PC-9 (cell line): Measurements from ENCODE around the gene JSRP1.

ENCODE experiments used
- EZH2 ChIP-seq: fragments of 200-600 bp; sonication (generic); IDR thresholded peaks from 2 replicates; pipeline ENCODE4 v1.8.0; 2017; ENCODE audit warnings: antibody characterized with exemption, low read depth
- TF ChIP-seq, protein P1 (sequence below): fragments of 200-600 bp; sonication (generic); conservative IDR thresholded peaks from 2 replicates; pipeline ENCODE4 v1.6.1; 2017; ENCODE audit warnings: mixed run types, antibody characterized with exemption, mild to moderate bottlenecking, moderate library complexity

DNA sequence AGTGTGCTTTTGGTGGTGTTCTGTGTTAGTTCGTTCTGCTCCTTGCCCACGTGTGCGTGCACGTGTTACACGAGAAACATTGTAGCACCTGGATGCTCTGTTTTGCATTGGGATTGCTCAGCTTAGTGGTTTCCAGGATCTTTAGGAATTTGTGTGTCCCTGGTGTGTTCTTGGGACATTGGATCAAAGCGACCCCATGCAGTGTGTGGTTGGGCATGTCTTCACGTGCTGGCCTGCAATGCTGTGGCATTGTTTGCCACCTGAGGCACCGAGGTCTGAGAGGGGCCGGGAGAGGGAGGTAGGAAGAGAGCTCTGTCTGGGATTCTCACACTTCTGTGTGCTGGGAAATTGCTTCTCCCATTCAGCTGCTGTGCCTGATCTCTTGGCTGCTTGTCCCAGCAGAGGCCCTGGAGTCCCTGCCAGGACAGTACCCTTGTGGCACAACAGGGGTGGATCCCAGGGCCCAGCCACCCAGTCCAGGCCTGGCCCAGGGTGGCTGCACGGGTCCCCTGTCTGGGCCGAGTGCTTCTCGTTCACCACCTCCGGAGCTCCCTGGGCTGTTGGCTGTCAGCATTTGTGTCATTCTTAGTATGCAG, 31.4 kb downstream of the JSRP1 start:
- TF ChIP-seq EZH2 = no peak
- TF ChIP-seq, protein P1, sequence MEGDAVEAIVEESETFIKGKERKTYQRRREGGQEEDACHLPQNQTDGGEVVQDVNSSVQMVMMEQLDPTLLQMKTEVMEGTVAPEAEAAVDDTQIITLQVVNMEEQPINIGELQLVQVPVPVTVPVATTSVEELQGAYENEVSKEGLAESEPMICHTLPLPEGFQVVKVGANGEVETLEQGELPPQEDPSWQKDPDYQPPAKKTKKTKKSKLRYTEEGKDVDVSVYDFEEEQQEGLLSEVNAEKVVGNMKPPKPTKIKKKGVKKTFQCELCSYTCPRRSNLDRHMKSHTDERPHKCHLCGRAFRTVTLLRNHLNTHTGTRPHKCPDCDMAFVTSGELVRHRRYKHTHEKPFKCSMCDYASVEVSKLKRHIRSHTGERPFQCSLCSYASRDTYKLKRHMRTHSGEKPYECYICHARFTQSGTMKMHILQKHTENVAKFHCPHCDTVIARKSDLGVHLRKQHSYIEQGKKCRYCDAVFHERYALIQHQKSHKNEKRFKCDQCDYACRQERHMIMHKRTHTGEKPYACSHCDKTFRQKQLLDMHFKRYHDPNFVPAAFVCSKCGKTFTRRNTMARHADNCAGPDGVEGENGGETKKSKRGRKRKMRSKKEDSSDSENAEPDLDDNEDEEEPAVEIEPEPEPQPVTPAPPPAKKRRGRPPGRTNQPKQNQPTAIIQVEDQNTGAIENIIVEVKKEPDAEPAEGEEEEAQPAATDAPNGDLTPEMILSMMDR = no peak
